A673 (cell line): ENCODE data around the gene TMEM258.

Experiments used
- EZH2 ChIP-seq: fragments of 200-600 bp; sonication (generic); IDR thresholded peaks from 2 replicates; pipeline ENCODE4 v1.6.1; 2017; ENCODE audit warnings: borderline replicate concordance, low read depth, mild to moderate bottlenecking, mixed read lengths, antibody characterized with exemption, low read length; ENCODE audit not compliant: poor library complexity, severe bottlenecking
- TF ChIP-seq, protein P1 (sequence below): fragments of 300-800, 200-600 bp; sonication (generic); conservative IDR thresholded peaks from 2 replicates; pipeline ENCODE4 v1.5.1; 2017; ENCODE audit warnings: low read depth, mild to moderate bottlenecking, antibody characterized with exemption, low read length, moderate library complexity, mixed read lengths

DNA sequence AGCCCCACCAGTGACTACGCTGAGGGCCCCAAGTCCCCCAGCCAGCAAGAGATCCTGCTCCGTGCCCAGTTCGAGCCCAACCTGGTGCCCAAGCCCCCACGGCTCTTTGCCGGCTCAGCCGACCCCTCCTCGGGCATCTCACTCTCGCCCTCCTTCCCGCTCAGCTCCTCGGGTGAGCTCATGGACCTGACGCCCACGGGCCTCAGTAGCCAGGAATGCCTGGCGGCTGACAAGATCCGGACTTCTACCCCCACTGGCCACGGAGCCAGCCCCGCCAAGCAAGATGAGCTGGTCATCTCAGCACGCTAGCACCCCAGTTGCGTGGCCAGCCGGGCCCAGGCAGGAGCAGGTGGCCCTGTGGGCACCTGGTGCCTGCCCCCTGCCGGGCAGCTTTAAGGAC lies 48.2 kb downstream of the TMEM258 start:
- TF ChIP-seq EZH2 = no peak
- TF ChIP-seq, protein P1, sequence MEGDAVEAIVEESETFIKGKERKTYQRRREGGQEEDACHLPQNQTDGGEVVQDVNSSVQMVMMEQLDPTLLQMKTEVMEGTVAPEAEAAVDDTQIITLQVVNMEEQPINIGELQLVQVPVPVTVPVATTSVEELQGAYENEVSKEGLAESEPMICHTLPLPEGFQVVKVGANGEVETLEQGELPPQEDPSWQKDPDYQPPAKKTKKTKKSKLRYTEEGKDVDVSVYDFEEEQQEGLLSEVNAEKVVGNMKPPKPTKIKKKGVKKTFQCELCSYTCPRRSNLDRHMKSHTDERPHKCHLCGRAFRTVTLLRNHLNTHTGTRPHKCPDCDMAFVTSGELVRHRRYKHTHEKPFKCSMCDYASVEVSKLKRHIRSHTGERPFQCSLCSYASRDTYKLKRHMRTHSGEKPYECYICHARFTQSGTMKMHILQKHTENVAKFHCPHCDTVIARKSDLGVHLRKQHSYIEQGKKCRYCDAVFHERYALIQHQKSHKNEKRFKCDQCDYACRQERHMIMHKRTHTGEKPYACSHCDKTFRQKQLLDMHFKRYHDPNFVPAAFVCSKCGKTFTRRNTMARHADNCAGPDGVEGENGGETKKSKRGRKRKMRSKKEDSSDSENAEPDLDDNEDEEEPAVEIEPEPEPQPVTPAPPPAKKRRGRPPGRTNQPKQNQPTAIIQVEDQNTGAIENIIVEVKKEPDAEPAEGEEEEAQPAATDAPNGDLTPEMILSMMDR = no peak
